T-helper 1 cell treated with Interleukin-12 subunit alpha and Interleukin-12 subunit beta and Interleukin-4 antibody, amounts not matched to agents 30 μg/mL and 1 μg/mL, for 36 hours (primary cell): ENCODE measurements around the gene ERBB4.
"Not testable (repeated sequence)": the region's sequence is repeated elsewhere in the genome, so short reads cannot be mapped to it uniquely, and the experiment has no call there.

ENCODE experiments used
- H3K27ac Mint-ChIP-seq: one replicate; pipeline ENCODE4 v1.8.0; 2021; ENCODE audit warnings: mild to moderate bottlenecking, mixed read lengths
- H3K27me3 Mint-ChIP-seq: one replicate; pipeline ENCODE4 v1.8.0; 2021; ENCODE audit warnings: low read depth, mixed read lengths
- H3K36me3 Mint-ChIP-seq: one replicate; pipeline ENCODE4 v1.8.0; 2021; ENCODE audit warnings: low read depth, mixed read lengths
- H3K4me1 Mint-ChIP-seq: one replicate; pipeline ENCODE4 v1.8.0; 2021; ENCODE audit warnings: low read depth, mixed read lengths
- H3K4me3 Mint-ChIP-seq: one replicate; pipeline ENCODE4 v1.8.0; 2021; ENCODE audit warnings: mild to moderate bottlenecking, moderate library complexity, mixed read lengths
- H3K9me3 Mint-ChIP-seq: one replicate; pipeline ENCODE4 v1.8.0; 2021; ENCODE audit warnings: mixed read lengths

ERBB4 gene

DNA sequence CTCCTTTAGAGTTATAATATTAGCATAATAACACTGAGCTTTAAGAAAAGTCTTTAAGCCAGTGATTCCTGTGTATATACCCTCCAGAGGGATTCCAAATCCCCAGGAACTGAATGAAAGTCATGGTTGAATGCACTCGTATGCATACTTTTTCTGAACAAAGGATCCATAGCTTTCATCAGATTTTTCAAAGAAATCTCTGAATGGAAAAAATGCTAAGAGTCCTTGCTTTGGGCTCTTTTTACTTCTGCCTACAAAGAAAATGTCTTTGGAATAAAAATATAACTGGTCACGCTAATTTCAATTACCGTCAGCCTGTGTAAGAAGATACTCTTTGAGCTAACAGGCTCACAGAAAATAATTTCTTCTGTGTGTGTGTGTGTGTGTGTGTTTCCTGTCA is 939.5 kb downstream of the ERBB4 start:
- Mint-ChIP-seq H3K4me3 (no peak overlapping the region), H3K4me1 (no peaks in the 10 kb centered on the region), H3K9me3 (no peaks in the 10 kb centered on the region), H3K27me3 (no peaks in the 10 kb centered on the region), H3K36me3 (no peaks in the 10 kb centered on the region), H3K27ac (no peak overlapping the region)

DNA sequence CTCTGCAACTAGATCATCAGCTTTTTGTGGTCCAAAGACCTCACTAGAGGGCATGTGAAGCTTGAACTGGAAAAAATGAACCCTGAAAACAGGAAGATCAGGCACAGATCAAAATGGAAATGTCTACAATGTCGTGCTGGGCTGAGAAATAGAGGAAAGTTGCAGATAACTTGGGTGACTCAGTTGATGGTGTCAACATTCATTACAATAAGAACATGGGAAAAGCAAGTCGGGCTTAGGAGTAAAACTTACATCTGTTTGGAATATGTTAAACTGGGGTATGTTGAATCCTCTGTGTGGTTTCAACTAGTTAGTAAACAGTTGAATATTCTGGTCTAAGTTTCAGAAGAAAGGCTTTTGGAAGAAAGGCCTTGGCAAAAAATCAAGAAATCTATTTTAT is 940.4 kb downstream of the ERBB4 start:
- H3K4me3 Mint-ChIP-seq, result no peak overlapping the region
- no peaks in the 10 kb centered on the region for H3K9me3 Mint-ChIP-seq
- no peaks in the 10 kb centered on the region for H3K27me3 Mint-ChIP-seq
- no peaks in the 10 kb centered on the region for H3K36me3 Mint-ChIP-seq
- H3K27ac Mint-ChIP-seq, result no peak overlapping the region
- H3K4me1 Mint-ChIP-seq, result no peaks in the 10 kb centered on the region

DNA sequence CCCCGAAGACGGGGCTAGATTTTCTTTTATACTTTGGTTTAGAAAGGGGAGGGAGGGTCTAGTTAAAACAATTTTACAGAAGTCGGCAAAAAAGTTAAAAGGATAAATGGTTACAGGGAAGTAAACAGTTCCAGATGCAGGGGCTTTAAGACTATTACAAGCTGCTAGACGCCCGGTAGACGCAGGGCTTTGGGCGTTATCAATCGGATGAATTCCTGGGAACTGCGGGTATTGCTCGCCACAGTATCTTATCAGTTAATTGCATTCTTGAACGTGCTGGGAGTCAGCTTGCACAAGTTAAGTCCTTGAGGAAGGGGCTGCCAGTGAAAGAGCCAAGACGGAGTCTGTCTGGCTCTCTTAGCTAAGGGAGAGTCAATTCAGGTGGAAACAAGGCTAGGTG is 946.6 kb downstream of the ERBB4 start:
- not testable (repeated sequence) for H3K4me3 Mint-ChIP-seq, H3K27ac Mint-ChIP-seq, H3K36me3 Mint-ChIP-seq, H3K4me1 Mint-ChIP-seq, H3K9me3 Mint-ChIP-seq, H3K27me3 Mint-ChIP-seq

DNA sequence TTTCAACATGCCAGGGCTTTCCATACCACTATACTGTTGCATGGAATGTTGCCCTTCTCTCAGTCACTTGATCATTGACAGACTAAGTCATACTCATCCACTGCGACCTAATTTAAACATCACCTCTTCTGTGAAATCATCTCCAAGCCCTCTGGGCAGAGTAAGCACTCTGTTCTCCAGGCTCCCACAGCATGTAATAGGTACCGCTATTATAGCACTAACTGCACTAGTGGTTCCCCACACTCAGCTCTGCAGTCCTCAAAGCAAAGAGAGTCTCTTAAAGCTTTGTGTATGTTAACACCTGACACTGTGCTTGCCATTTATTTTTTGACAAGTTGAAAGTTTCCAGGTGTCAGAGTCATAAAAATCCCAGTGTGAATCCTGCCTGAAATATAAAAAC is 947.2 kb downstream of the ERBB4 start:
- Mint-ChIP-seq H3K9me3 (no peaks in the 10 kb centered on the region), H3K4me1 (no peaks in the 10 kb centered on the region), H3K36me3 (no peaks in the 10 kb centered on the region), H3K4me3 (no peak overlapping the region), H3K27ac (no peak overlapping the region), H3K27me3 (no peaks in the 10 kb centered on the region)

DNA sequence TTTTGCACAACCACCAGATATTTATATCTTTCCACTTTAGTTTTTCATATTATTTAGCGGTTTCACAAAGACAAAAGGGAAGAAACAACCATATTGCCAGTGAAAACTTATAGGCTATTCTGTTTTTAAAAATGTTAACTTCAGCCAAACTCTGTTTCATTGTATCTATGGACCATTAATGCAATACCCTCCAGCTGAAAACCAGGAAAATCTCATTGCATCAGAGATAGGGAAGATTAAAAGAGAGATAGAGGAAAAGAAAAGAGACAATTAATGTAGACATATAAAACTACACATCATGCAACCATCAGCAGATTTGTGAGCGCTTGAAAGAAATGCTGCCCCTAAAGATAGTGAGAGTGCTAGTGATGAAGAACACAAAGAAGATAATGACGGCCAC is 970.2 kb downstream of the ERBB4 start:
- Mint-ChIP-seq H3K27ac (no peak overlapping the region), H3K4me1 (no peaks in the 10 kb centered on the region), H3K9me3 (no peaks in the 10 kb centered on the region), H3K36me3 (no peaks in the 10 kb centered on the region), H3K4me3 (no peak overlapping the region), H3K27me3 (no peaks in the 10 kb centered on the region)

DNA sequence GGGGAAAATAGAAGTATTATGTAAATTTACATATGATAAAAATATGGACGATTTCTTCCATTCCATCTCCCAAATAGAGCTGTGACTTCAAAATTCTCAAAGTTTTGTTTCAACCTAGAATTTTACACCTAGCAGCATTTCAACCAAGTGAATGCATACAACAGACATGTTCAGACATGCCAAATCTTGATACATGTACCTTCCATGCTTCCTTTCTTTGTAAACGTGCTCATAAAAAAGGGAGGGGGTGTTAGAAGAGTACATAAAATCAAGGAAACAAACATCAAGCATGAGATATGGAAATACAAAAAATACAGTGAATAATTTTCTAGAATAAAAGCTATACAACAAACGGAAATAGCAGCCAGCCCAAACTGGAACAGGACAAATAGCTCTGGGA is 974.2 kb downstream of the ERBB4 start:
- Mint-ChIP-seq H3K4me3 (no peak overlapping the region), H3K9me3 (no peaks in the 10 kb centered on the region), H3K27me3 (no peaks in the 10 kb centered on the region), H3K27ac (no peak overlapping the region), H3K36me3 (no peaks in the 10 kb centered on the region), H3K4me1 (no peaks in the 10 kb centered on the region)

DNA sequence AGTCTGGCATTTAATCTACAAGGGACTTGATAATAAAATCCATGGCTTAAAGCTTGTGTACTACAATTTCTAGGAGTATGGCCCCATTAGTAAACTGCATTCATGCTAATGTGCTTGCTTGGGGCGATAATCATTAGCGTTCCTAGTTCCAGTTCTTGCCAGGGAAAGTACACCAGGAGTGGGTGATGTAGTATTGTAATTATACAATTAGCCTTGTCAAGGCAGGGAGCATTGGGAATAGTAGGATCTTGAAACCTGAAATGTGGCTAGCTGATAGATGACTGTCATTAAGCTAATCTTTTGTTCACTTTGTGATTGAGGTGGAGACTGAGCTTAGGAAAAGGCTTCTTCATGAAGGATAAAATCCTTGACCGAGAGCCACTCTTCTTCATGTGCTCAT is 993.0 kb downstream of the ERBB4 start:
- Mint-ChIP-seq H3K9me3 (no peaks in the 10 kb centered on the region), H3K4me3 (no peak overlapping the region), H3K27me3 (no peaks in the 10 kb centered on the region), H3K27ac (no peak overlapping the region), H3K4me1 (no peaks in the 10 kb centered on the region), H3K36me3 (no peaks in the 10 kb centered on the region)

DNA sequence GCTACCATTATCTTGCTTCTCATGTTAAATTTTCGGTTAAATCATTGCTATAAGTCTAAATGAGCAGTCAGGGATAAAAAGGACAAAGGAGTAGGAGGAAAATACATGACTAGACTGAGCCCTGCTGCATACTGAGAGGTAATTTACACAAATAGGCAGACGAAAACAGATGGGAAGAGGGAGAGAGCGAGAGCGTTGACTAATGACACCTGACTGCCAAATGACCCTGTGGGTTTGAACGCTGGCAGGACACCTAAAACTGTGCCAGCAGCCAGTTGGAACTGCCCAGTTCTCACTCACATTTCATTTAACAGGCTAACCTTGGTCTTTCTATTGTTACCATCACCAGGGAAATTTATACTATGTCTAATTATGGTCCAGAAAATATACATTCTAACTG is 1004.0 kb downstream of the ERBB4 start:
- H3K4me1 Mint-ChIP-seq, result no peaks in the 10 kb centered on the region
- no peak overlapping the region for H3K4me3 Mint-ChIP-seq
- no peaks in the 10 kb centered on the region for H3K27me3 Mint-ChIP-seq
- H3K36me3 Mint-ChIP-seq, result no peaks in the 10 kb centered on the region
- H3K27ac Mint-ChIP-seq, result no peak overlapping the region
- H3K9me3 Mint-ChIP-seq, result no peaks in the 10 kb centered on the region

DNA sequence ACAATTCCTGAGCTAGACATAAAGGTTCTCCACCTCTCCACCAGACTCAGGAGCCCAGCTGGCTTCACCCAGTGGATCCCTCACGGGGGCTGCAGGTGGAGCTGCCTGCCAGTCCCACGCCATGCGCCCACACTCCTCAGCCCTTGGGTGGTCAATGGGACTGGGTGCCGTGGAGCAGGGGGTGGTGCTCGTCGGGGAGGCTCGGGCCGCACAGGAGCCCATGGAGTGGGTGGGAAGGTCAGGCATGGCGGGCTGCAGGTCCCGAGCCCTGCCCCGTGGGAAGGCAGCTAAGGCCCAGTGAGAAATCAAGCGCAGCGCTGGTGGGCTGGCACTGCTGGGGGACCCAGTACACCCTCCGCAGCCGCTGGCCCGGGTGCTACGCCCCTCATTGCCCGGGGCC is 1014.4 kb downstream of the ERBB4 start:
- not testable (repeated sequence) for H3K9me3 Mint-ChIP-seq, H3K36me3 Mint-ChIP-seq, H3K27me3 Mint-ChIP-seq, H3K4me3 Mint-ChIP-seq, H3K27ac Mint-ChIP-seq, H3K4me1 Mint-ChIP-seq

DNA sequence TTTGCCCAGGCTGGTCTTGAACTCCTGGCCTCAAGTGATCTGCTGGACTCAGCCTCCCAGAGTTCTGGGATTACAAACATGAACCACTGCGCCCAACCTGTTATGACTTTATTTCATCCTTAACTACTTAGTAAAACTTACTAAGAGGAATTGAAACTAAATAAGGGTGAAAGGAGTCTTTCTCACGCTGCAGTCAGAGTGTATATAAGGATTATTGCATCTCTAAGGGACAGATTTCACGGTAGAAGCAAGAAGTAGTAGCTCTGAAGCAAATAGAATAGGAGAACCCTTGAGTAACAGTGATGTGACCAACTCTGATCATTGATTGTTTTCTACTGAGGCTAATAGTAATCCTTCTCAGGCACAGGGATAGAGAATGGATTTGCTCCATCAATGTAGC is 1022.1 kb downstream of the ERBB4 start:
- H3K4me3 Mint-ChIP-seq, result no peak overlapping the region
- no peaks in the 10 kb centered on the region for H3K4me1 Mint-ChIP-seq
- no peaks in the 10 kb centered on the region for H3K9me3 Mint-ChIP-seq
- no peaks in the 10 kb centered on the region for H3K27me3 Mint-ChIP-seq
- no peaks in the 10 kb centered on the region for H3K36me3 Mint-ChIP-seq
- no peak overlapping the region for H3K27ac Mint-ChIP-seq

DNA sequence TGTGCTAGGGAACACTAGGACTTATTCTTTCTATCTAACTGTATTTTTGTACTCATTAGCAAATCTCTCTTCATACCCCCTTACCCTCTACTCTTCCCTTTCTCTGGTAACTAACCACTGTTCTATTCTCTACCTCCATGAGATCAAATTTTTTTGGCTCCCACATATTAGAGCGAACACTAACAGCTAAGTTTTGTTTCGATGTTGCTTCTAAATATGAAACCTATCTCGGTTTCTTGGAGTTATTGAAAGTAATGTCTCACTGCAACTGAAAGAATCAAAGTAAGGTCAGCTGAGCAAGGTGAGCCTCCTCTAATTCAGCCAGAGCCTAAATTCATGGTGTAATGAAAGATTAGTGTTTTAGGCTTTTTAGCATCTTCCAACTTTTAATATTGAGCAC is 1024.6 kb downstream of the ERBB4 start:
- H3K27me3 Mint-ChIP-seq, result no peaks in the 10 kb centered on the region
- no peak overlapping the region for H3K27ac Mint-ChIP-seq
- H3K9me3 Mint-ChIP-seq, result no peaks in the 10 kb centered on the region
- H3K4me3 Mint-ChIP-seq, result no peak overlapping the region
- no peaks in the 10 kb centered on the region for H3K4me1 Mint-ChIP-seq
- H3K36me3 Mint-ChIP-seq, result no peaks in the 10 kb centered on the region

DNA sequence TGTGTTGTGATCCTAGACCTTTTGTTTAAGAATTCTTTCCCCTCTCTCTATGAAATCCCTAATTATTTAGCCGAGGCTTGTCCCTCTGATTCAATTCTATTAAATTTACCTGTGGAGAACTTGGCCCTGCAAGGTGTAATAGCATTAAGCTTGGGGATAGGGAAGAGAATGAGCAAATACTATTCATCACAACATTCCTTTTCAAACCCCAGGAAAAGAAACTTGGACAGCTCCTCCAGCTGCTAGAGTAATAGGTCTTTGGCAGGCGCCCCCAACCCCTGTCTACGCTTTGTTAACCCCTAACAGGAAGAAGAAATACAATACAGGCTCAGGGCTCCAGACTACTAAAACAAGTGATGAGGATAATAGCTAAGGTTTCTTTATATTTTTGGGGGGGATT is 1025.2 kb downstream of the ERBB4 start:
- H3K4me3 Mint-ChIP-seq, result no peak overlapping the region
- no peaks in the 10 kb centered on the region for H3K4me1 Mint-ChIP-seq

DNA sequence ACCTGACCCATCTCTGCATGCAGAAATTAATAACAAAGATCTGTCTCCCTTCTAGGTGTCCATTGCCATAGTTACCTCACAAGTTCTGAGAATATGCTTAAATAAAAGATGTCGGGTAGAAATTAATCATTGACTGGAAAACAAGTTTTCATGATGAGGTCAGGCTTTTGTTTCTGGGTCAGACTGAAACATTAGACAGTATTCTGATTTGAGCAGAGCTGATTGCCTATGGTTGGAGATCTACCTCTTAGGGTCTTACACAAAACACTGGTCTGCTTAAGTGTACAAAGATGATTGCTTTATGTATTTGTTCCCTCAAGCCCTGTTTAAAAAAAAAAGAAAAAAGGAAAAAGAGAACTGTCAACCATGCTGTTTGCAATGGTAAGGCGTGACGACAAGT is 1025.8 kb downstream of the ERBB4 start:
- H3K9me3 Mint-ChIP-seq, result no peaks in the 10 kb centered on the region
- H3K36me3 Mint-ChIP-seq, result no peaks in the 10 kb centered on the region
- no peaks in the 10 kb centered on the region for H3K4me1 Mint-ChIP-seq
- no peaks in the 10 kb centered on the region for H3K27me3 Mint-ChIP-seq
- no peak overlapping the region for H3K4me3 Mint-ChIP-seq
- no peak overlapping the region for H3K27ac Mint-ChIP-seq

More for the DNA sequence above, 1025.2 kb downstream of the ERBB4 start:
- Mint-ChIP-seq H3K27me3 (no peaks in the 10 kb centered on the region), H3K36me3 (no peaks in the 10 kb centered on the region), H3K9me3 (no peaks in the 10 kb centered on the region), H3K27ac (no peak overlapping the region)

DNA sequence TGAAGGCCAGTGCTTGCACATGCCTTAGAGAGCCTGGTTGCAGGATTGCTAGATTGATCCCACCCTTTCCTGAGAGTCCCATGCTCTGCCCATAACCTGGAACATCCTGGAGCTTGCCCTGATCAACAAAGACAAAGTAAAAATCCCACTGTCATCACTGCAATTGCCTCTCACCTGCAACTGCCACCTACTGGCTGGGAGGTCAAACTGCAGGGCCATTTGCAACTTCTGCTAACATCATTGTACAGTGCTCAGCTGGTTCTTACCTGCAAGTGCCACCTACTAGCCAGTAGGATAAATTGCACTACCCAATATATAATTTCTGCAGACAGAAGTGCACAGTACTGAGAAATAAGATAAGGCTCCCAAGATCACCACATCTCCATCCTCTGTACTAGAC is 1034.7 kb downstream of the ERBB4 start:
- no peaks in the 10 kb centered on the region for H3K27me3 Mint-ChIP-seq
- H3K9me3 Mint-ChIP-seq, result no peaks in the 10 kb centered on the region
- H3K4me3 Mint-ChIP-seq, result no peak overlapping the region
- no peaks in the 10 kb centered on the region for H3K36me3 Mint-ChIP-seq
- H3K4me1 Mint-ChIP-seq, result no peaks in the 10 kb centered on the region
- H3K27ac Mint-ChIP-seq, result no peak overlapping the region

DNA sequence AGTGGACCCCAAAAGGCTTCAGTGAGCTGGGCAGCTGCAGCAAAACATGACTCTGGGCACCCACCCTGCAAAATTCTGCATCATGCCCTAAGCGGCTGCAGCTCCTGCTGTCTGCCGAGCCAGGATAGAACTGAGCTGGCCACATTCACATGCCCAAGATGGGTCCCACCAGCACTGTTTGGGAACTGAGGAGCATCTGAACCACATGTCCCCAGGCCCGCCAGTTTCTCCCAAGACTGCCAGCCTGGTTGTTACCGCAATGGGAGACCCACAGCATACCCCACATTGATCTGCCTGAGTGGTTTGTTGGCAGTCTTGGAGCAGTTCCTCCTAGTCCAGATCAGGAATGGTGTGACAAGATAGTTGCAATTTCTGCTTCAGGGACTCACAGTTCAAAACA is 1035.4 kb downstream of the ERBB4 start:
- Mint-ChIP-seq H3K9me3 (no peaks in the 10 kb centered on the region), H3K4me3 (no peak overlapping the region), H3K27ac (no peak overlapping the region), H3K4me1 (no peaks in the 10 kb centered on the region), H3K27me3 (no peaks in the 10 kb centered on the region), H3K36me3 (no peaks in the 10 kb centered on the region)

DNA sequence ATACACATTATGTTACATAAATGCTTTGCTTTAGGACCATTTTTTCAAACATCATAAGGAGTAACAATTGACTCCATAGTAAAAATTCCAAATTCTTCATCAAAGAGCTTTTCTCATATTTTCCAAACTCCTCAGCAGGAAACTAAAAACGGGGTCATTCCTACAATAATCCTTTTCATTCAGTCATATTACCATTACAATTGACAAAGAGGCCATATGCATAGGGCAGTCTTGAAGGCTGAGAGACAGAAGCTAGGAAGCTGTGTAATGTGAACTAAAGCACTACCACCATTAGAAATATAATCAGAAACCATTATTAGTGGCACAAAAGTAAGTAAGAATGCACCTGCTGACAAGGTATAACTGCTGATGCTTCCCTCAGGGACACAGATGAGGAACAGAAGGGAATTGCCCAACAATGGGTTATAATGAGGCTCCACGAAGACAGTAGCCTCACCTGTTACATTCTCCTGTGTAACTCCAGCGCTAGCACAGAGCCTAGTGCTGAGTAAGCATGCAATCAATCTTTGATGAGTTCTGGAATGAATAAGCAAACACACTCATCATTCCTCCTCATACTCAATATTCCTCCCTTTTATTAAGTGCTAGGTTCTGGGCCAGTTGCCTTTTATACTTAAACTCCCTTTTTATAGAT is 1039.9 kb downstream of the ERBB4 start:
- no peaks in the 10 kb centered on the region for H3K9me3 Mint-ChIP-seq
- H3K27me3 Mint-ChIP-seq, result no peaks in the 10 kb centered on the region
- no peaks in the 10 kb centered on the region for H3K4me1 Mint-ChIP-seq
- H3K4me3 Mint-ChIP-seq, result no peak overlapping the region
- H3K36me3 Mint-ChIP-seq, result no peaks in the 10 kb centered on the region
- no peak overlapping the region for H3K27ac Mint-ChIP-seq
